ENCODE measurements around the gene C12orf57. TPM values are rescaled to one million over a fixed set of nuclear protein-coding genes. Genes with fewer than 3 reads are reported as not detected.
A peak's percentile ranks its signal among the peaks of the same experiment; 100 is the strongest.

C12orf57 gene
- total and polyA plus RNA-seq, 2 experiments from 2014 or later, result 204 to 262 TPM

GRCh38 chr12:6936194-6936635, 7.6 kb upstream of the C12orf57 start:
- H3K27ac Mint-ChIP-seq, result peak overlapping the region; percentile 94
- no peak for DNase-seq (ENCODE audit: low spot score)
- peak overlapping the region; percentile 79 for H3K4me3 Mint-ChIP-seq
- H3K36me3 ChIP-seq (ENCODE audit: insufficient read depth), result peaks cover 17% of the 10 kb centered on the region
- H3F3A ChIP-seq (replicated peaks; ENCODE audit: low read depth), result peaks cover 44% of the 10 kb centered on the region
- H4K20me1 ChIP-seq (replicated peaks; ENCODE audit: insufficient read depth), result peaks cover 28% of the 10 kb centered on the region
- H3K4me3 ChIP-seq, result peak overlapping the region; percentile 89; the same call in 1 of the 2 replicates
- peaks cover 71% of the 10 kb centered on the region for H3K36me3 Mint-ChIP-seq (ENCODE audit: low read depth)
- H3K27me3 Mint-ChIP-seq (ENCODE audit: insufficient read depth, low read depth, poor library complexity), result peaks cover 28% of the 10 kb centered on the region
- peaks cover 10% of the 10 kb centered on the region for H3K4me1 ChIP-seq (ENCODE audit: insufficient read depth)
- H3K9me3 Mint-ChIP-seq, result peaks cover 3% of the 10 kb centered on the region; the same call in 1 of the 3 replicates
- TF ChIP-seq STAT1 (IDR thresholded peaks at IDR 0.05; ENCODE audit: unreplicated experiment), result no peak
- TF ChIP-seq ZNF462 (CRISPR knock-in tag; IDR thresholded peaks at IDR 0.05), result no peak
- TF ChIP-seq CREB1 (CRISPR knock-in tag; IDR thresholded peaks at IDR 0.05; ENCODE audit: low read depth), result no peak
- no peak for TF ChIP-seq REST (IDR thresholded peaks at IDR 0.05; ENCODE audit: unreplicated experiment)
- no peak overlapping the region for H2AFZ ChIP-seq
- H3K4me2 ChIP-seq, result no peak overlapping the region; the same call in 1 of the 2 replicates
- H3K27me3 ChIP-seq (ENCODE audit: insufficient read depth), result no peaks in the 10 kb centered on the region
- no peaks in the 10 kb centered on the region for H3K9me2 ChIP-seq (ENCODE audit: insufficient read depth)
- peak overlapping the region; percentile 97 for H3K27ac ChIP-seq (ENCODE audit: low read depth)
- ATAC-seq, result no peak
- peaks cover 28% of the 10 kb centered on the region for H3K79me2 ChIP-seq (replicated peaks; ENCODE audit: insufficient read depth)
- H3K4me1 Mint-ChIP-seq, result peaks cover 42% of the 10 kb centered on the region
